B cell (primary cell): ENCODE data around the gene MESP1. TPM values are rescaled to one million over a fixed set of nuclear protein-coding genes. Genes with fewer than 3 reads are reported as not detected.

ENCODE experiments used
- ATAC-seq: fragments of 200-7000 bp; cut with Tn5 transposase; one replicate; pipeline ENCODE4 v1.10.0; 2021; ENCODE audit warnings: low read depth, mild to moderate bottlenecking, moderate number of reproducible peaks, moderate library complexity
- CTCF ChIA-PET: fragments of 350-600 bp; sonication (Branson Sonifier 250); formaldehyde crosslinking; loops from one replicate; lab custom pipeline; 2021; ENCODE audit warnings: antibody characterized with exemption, inconsistent platforms; lab: Charles Lee
- POLR2A ChIA-PET: fragments of 350-600 bp; sonication (Branson Sonifier 250); formaldehyde crosslinking; loops from one replicate; lab custom pipeline; 2021; ENCODE audit warnings: antibody characterized with exemption; lab: Charles Lee
- DNase-seq: peaks from one replicate; pipeline ENCODE4 v3.0.0; 2013
- H2AFZ ChIP-seq: 2 replicates; pipeline ENCODE4 v1.6.1; 2012; ENCODE audit warnings: mild to moderate bottlenecking, low read depth, low read length; ENCODE audit not compliant: insufficient read depth, poor library complexity, severe bottlenecking
- H3K27ac ChIP-seq, 2 donors: 1 replicate in 1 of 2; 2 replicates in 1 of 2; pipeline ENCODE4 v1.5.1; 2012 to 2013; ENCODE audit warnings: low read length in 2 of 2, mild to moderate bottlenecking in 2 of 2, moderate library complexity in 1 of 2
- H3K27me3 ChIP-seq, 4 experiments: fragments of 200-600 bp in 1 of 4; sonication (generic) in 1 of 4; replicated peaks in 1 of 4; 1 replicate in 2 of 4; 2 replicates in 2 of 4; pipeline versions ENCODE4 v1.6.1 to v1.7.0; 2013 to 2016; ENCODE audit warnings: low read length in 3 of 4, mild to moderate bottlenecking in 2 of 4, mixed read lengths in 1 of 4, moderate library complexity in 1 of 4; ENCODE audit not compliant: insufficient read depth in 4 of 4, control insufficient read depth in 3 of 4; ENCODE audit errors: control extremely low read depth in 1 of 4
- H3K36me3 ChIP-seq, 2 experiments: replicated peaks in 1 of 2; 1 replicate in 1 of 2; 2 replicates in 1 of 2; pipeline versions ENCODE4 v1.6.1 to v1.7.1; 2013; ENCODE audit warnings: low read length in 1 of 2; ENCODE audit not compliant: insufficient read depth in 2 of 2, control insufficient read depth in 1 of 2; ENCODE audit errors: control extremely low read depth in 1 of 2, extremely low read depth in 1 of 2
- H3K4me1 ChIP-seq, 2 donors: fragments of 200-600 bp in 1 of 2; sonication (generic) in 1 of 2; 1 replicate in 1 of 2; 2 replicates in 1 of 2; pipeline versions ENCODE4 v1.5.1 to v1.6.1; 2013 to 2017; ENCODE audit warnings: low read length in 2 of 2; ENCODE audit not compliant: control insufficient read depth in 2 of 2, insufficient read depth in 2 of 2
- H3K4me2 ChIP-seq: replicated peaks from 2 replicates; pipeline ENCODE3; 2012; ENCODE audit warnings: mild to moderate bottlenecking, low read depth, low read length; ENCODE audit not compliant: poor library complexity, severe bottlenecking
- H3K4me3 ChIP-seq, 5 experiments: fragments of 200-600 bp in 1 of 5; sonication (generic) in 1 of 5; 1 replicate in 3 of 5; 2 replicates in 2 of 5; pipeline versions ENCODE4 v1.5.1 to v1.7.0; 2011 to 2016; ENCODE audit warnings: low read length in 4 of 5, mild to moderate bottlenecking in 4 of 5, low read depth in 2 of 5, control low read depth in 1 of 5, moderate library complexity in 1 of 5; ENCODE audit not compliant: insufficient read depth in 1 of 5; ENCODE audit errors: control extremely low read depth in 1 of 5, extremely low read depth in 1 of 5
- H3K79me2 ChIP-seq: fragments of 200-600 bp; sonication (generic); one replicate; pipeline ENCODE4 v1.6.0; 2016; ENCODE audit warnings: low read length; ENCODE audit not compliant: control insufficient read depth, insufficient read depth
- H3K9ac ChIP-seq: fragments of 200-600 bp; sonication (generic); 2 replicates; pipeline ENCODE4 v1.6.1; 2017; ENCODE audit warnings: mild to moderate bottlenecking, low read length, moderate library complexity
- H3K9me3 ChIP-seq, 3 donors: one replicate each; pipeline versions ENCODE4 v1.6.1 to v1.7.1; 2013; ENCODE audit warnings: low read length in 2 of 3; ENCODE audit not compliant: control insufficient read depth in 2 of 3, insufficient read depth in 1 of 3; ENCODE audit errors: control extremely low read depth in 1 of 3
- H4K20me1 ChIP-seq: 2 replicates; pipeline ENCODE4 v1.6.0; 2012; ENCODE audit warnings: mild to moderate bottlenecking, low read length; ENCODE audit not compliant: insufficient read depth, control insufficient read depth, poor library complexity, severe bottlenecking
- H3K27ac Mint-ChIP-seq: one replicate; pipeline ENCODE4 v1.8.0; 2021; ENCODE audit warnings: mixed read lengths
- H3K27me3 Mint-ChIP-seq: one replicate; pipeline ENCODE4 v1.8.0; 2021; ENCODE audit warnings: mixed read lengths
- H3K4me1 Mint-ChIP-seq: one replicate; pipeline ENCODE4 v1.8.0; 2021; ENCODE audit warnings: mixed read lengths
- H3K4me3 Mint-ChIP-seq: one replicate; pipeline ENCODE4 v1.8.0; 2021; ENCODE audit warnings: mixed read lengths
- H3K9me3 Mint-ChIP-seq: one replicate; pipeline ENCODE4 v1.8.0; 2022; ENCODE audit warnings: mixed read lengths; ENCODE audit not compliant: insufficient read depth
- CTCF ChIP-seq: fragments of 200-600 bp; IDR thresholded peaks from one replicate; pipeline ENCODE4 v1.8.0; 2022; ENCODE audit warnings: antibody characterized with exemption, mild to moderate bottlenecking
- EZH2 ChIP-seq: IDR thresholded peaks from 2 replicates; pipeline ENCODE4 v1.6.1; 2012; ENCODE audit warnings: borderline replicate concordance, low read depth, mild to moderate bottlenecking, moderate library complexity, low read length; ENCODE audit not compliant: insufficient read depth, poor library complexity, severe bottlenecking
- WGBS: methylation state at CpG from one replicate; pipeline ENCODE4 v1.1.5; 2013; ENCODE audit warnings: missing lambda C conversion rate; ENCODE audit not compliant: insufficient coverage; 5-methylcytosine and 5-hydroxymethylcytosine counted together
- intact Hi-C: fragments of 100-400 bp; cut with micrococcal nuclease; formaldehyde crosslinking; loops from one replicate; pipeline ENCODE4 v1.10.0; 2022
- polyA plus RNA-seq: library from polyadenylated mRNA; depleted of rRNA; stranded (reverse); fragments of >200 nt; gene quantifications from 2 replicates; pipeline ENCODE4 v1.2.3, GENCODE V29; 2012
- total RNA-seq, 2 donors: library from RNA; stranded (reverse); fragments of 120-200 nt in 1 of 2; gene quantifications; 1 replicate in 1 of 2; 2 replicates in 1 of 2; pipeline versions ENCODE4 v1.2.3 to v1.2.4, GENCODE V29; 2013 to 2022

MESP1 gene
- total and polyA plus RNA-seq, 2 donors (not counting 1 experiment from before 2014, with no cell fraction given) = 0.25 to 0.49 TPM

GRCh38 chr15:89797678-89798201 lies 46.7 kb upstream of the MESP1 start:
- ATAC-seq (no peak), DNase-seq (no peak)
- Mint-ChIP-seq H3K4me3 (no peak overlapping the region), H3K4me1 (peaks cover 13% of the 10 kb centered on the region), H3K27me3 (no peaks in the 10 kb centered on the region), H3K9me3 (peaks cover 2% of the 10 kb centered on the region), H3K27ac (no peak overlapping the region)
- ChIA-PET CTCF (no interaction called here), POLR2A (no interaction called here)
- intact Hi-C loops = no loop called here
- H3K79me2 ChIP-seq = no peaks in the 10 kb centered on the region
- H3K27ac ChIP-seq = no peak overlapping the region
- TF ChIP-seq EZH2 (no peak), CTCF (no peak)
- H2AFZ ChIP-seq = no peak overlapping the region
- no peak overlapping the region for H3K9ac ChIP-seq
- H3K4me1 ChIP-seq = peaks cover 0 to 8% of the 10 kb centered on the region in 2 donors
- no peak overlapping the region for H3K4me3 ChIP-seq
- H3K9me3 ChIP-seq = peaks cover 0 to 9% (median 0%) of the 10 kb centered on the region in 3 donors
- WGBS = 95% methylated on average over 4 of the region's 4 CpGs
- no peaks in the 10 kb centered on the region for H3K27me3 ChIP-seq
- no peaks in the 10 kb centered on the region for H4K20me1 ChIP-seq
- no peak overlapping the region for H3K4me2 ChIP-seq
- no peaks in the 10 kb centered on the region for H3K36me3 ChIP-seq

GRCh38 chr15:89795996-89796395 lies 44.9 kb upstream of the MESP1 start:
- intact Hi-C loops = no loop called here
- no peak overlapping the region for H2AFZ ChIP-seq
- H3K27me3 Mint-ChIP-seq = no peaks in the 10 kb centered on the region

More at GRCh38 chr15:89795996-89796395, 44.9 kb upstream of the MESP1 start:
- H3K4me1 Mint-ChIP-seq = peaks cover 13% of the 10 kb centered on the region
- H3K4me2 ChIP-seq = no peak overlapping the region
- H3K36me3 ChIP-seq = no peaks in the 10 kb centered on the region
- no peak overlapping the region for H3K4me3 ChIP-seq
- no peaks in the 10 kb centered on the region for H3K79me2 ChIP-seq
- TF ChIP-seq EZH2 (no peak), CTCF (no peak)
- DNase-seq (no peak), ATAC-seq (no peak)
- peaks cover 0 to 8% of the 10 kb centered on the region in 2 donors for H3K4me1 ChIP-seq
- no peaks in the 10 kb centered on the region for H4K20me1 ChIP-seq
- ChIA-PET CTCF (no interaction called here), POLR2A (no interaction called here)
- H3K4me3 Mint-ChIP-seq = no peak overlapping the region
- H3K27me3 ChIP-seq = no peaks in the 10 kb centered on the region
- H3K27ac Mint-ChIP-seq = no peak overlapping the region
- H3K9ac ChIP-seq = no peak overlapping the region
- H3K27ac ChIP-seq = no peak overlapping the region
- H3K9me3 ChIP-seq = peaks cover 0 to 9% (median 0%) of the 10 kb centered on the region in 3 donors
- peaks cover 2% of the 10 kb centered on the region for H3K9me3 Mint-ChIP-seq
